OCI-LY7 (cell line): ENCODE measurements around the gene CCDC198.

Source experiments
- EZH2phosphoT487 ChIP-seq: fragments of 200-600 bp; sonication (generic); IDR thresholded peaks from 2 replicates; pipeline ENCODE4 v1.6.1; 2018; ENCODE audit warnings: low read depth, borderline replicate concordance, mild to moderate bottlenecking, mixed run types, antibody characterized with exemption, low read length, moderate library complexity, mixed read lengths
- TF ChIP-seq, protein P1 (sequence below): fragments of 200-600 bp; sonication (generic); conservative IDR thresholded peaks from 2 replicates; pipeline ENCODE4 v1.5.1; 2014; ENCODE audit warnings: mild to moderate bottlenecking, antibody characterized with exemption, low read length, moderate library complexity, mixed read lengths

DNA sequence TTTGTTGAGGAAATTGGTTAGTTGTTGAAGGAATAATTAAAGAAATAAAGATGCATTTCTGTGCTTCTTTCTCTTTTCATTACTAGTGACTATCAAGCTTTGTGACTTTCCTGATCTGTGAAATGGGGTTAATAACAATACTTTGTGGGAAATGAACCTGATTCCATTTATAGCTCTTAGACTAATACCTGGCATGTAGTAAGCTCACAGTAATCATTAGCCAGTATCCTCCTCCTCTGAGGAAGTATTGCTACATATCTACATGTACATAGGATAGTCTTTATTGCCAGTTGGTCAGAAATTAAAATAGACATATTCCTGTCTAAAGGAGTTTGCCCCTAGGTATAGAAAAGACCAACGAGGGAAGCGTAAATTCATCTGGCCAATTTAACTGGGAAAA lies 1.8 kb upstream of the CCDC198 start:
- TF ChIP-seq, protein P1, sequence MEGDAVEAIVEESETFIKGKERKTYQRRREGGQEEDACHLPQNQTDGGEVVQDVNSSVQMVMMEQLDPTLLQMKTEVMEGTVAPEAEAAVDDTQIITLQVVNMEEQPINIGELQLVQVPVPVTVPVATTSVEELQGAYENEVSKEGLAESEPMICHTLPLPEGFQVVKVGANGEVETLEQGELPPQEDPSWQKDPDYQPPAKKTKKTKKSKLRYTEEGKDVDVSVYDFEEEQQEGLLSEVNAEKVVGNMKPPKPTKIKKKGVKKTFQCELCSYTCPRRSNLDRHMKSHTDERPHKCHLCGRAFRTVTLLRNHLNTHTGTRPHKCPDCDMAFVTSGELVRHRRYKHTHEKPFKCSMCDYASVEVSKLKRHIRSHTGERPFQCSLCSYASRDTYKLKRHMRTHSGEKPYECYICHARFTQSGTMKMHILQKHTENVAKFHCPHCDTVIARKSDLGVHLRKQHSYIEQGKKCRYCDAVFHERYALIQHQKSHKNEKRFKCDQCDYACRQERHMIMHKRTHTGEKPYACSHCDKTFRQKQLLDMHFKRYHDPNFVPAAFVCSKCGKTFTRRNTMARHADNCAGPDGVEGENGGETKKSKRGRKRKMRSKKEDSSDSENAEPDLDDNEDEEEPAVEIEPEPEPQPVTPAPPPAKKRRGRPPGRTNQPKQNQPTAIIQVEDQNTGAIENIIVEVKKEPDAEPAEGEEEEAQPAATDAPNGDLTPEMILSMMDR, result no peak
- no peak for TF ChIP-seq EZH2phosphoT487
